ENCODE measurements around the gene SLC9C2. TPM values are rescaled to one million over a fixed set of nuclear protein-coding genes. Genes with fewer than 3 reads are reported as not detected.

Gene SLC9C2
- total RNA-seq, 2 experiments from 2014 or later = not detected

- POLR2A ChIA-PET = interaction anchor here (0.7 to 3.9 kb wide), 17 partner anchors 8 to 1522 kb away, joined by 3 to 36 read pairs (median 6); partner anchors contain the start of genes CACYBP, CENPL, DARS2 and GAS5
- Mint-ChIP-seq H3K9me3 (no peaks in the 10 kb centered on the region), H3K27ac (peak within 1 kb of the TSS; percentile 82), H3K36me3 (ENCODE audit: low read depth) (peaks cover 50% of the 10 kb centered on the region), H3K4me3 (peak within 1 kb of the TSS; percentile 93), H3K4me1 (ENCODE audit: low read depth) (peaks cover 67% of the 10 kb centered on the region), H3K27me3 (no peaks in the 10 kb centered on the region)
- Histone ChIP-seq H3K4me1 (ENCODE audit: insufficient read depth, low read length) (peaks cover 32% of the 10 kb centered on the region), H3K27ac (ENCODE audit: low read depth in 1 of 2, low read length in 2 of 2) (peak within 1 kb of the TSS; percentile 53 to 89), H3K36me3 (ENCODE audit: insufficient read depth, low read length) (peaks cover 14% of the 10 kb centered on the region), H3K9me3 (ENCODE audit: control insufficient read depth in 1 of 2, insufficient read depth in 1 of 2, low read length in 2 of 2) (no peaks in the 10 kb centered on the region), H3K27me3 (ENCODE audit: control insufficient read depth in 1 of 2, insufficient read depth in 2 of 2, low read length in 2 of 2) (no peaks in the 10 kb centered on the region), H3K4me3 (ENCODE audit: low read length) (peak within 1 kb of the TSS; percentile 84)
- intact Hi-C loops (cut with DNase I, micrococcal nuclease) = loop anchor here in 1 of 2 experiments (2.0 to 5.0 kb wide), 5 partner anchors 345 to 945 kb away; partner anchors contain the start of genes GAS5, SUCO and ZBTB37
- TF ChIP-seq, protein P1, sequence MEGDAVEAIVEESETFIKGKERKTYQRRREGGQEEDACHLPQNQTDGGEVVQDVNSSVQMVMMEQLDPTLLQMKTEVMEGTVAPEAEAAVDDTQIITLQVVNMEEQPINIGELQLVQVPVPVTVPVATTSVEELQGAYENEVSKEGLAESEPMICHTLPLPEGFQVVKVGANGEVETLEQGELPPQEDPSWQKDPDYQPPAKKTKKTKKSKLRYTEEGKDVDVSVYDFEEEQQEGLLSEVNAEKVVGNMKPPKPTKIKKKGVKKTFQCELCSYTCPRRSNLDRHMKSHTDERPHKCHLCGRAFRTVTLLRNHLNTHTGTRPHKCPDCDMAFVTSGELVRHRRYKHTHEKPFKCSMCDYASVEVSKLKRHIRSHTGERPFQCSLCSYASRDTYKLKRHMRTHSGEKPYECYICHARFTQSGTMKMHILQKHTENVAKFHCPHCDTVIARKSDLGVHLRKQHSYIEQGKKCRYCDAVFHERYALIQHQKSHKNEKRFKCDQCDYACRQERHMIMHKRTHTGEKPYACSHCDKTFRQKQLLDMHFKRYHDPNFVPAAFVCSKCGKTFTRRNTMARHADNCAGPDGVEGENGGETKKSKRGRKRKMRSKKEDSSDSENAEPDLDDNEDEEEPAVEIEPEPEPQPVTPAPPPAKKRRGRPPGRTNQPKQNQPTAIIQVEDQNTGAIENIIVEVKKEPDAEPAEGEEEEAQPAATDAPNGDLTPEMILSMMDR (IDR thresholded peaks at IDR 0.05) = no peak
- CTCF ChIA-PET = interaction anchor here (1.0 to 2.9 kb wide), 2 partner anchors 47 to 293 kb away, joined by 4 to 14 read pairs; no protein-coding TSS in a partner anchor
- DNase-seq (peak in 8 of 14 experiments; percentile 75 to 89 (median 81)), ATAC-seq (ENCODE audit: poor library complexity) (peak; percentile 24)
These were observed 125.4 kb downstream of the SLC9C2 start, which contains the start of gene PRDX6 for GRCh38 chr1:173477286-173478093. TSS of gene PRDX6 (plus strand) at chr1:173477335. CDS start at chr1:173477398, 63 bp downstream.

- ATAC-seq (ENCODE audit: poor library complexity) (peak; percentile 79), DNase-seq (peak; percentile 53 to 91 (median 75))
- H3K27me3 ChIP-seq (ENCODE audit: control insufficient read depth in 1 of 2, insufficient read depth in 2 of 2, low read length in 2 of 2) = no peaks in the 10 kb centered on the region
- intact Hi-C loops (cut with DNase I, micrococcal nuclease) = loop anchor here (1.0 to 5.0 kb wide), 5 partner anchors 45 to 944 kb away; partner anchors contain the start of genes GAS5 (in 1 of the 2), SUCO (in 1 of the 2) and ZBTB37 (in 1 of the 2)
- peak overlapping the region; percentile 82 for H3K27ac Mint-ChIP-seq
- H3K4me1 Mint-ChIP-seq (ENCODE audit: low read depth) = peaks cover 72% of the 10 kb centered on the region
- peaks cover 7% of the 10 kb centered on the region for H3K36me3 ChIP-seq (ENCODE audit: insufficient read depth, low read length)
- peaks cover 50% of the 10 kb centered on the region for H3K36me3 Mint-ChIP-seq (ENCODE audit: low read depth)
- H3K4me3 ChIP-seq (ENCODE audit: low read length) = peak overlapping the region; percentile 84
- H3K4me3 Mint-ChIP-seq = peak overlapping the region; percentile 93
- POLR2A ChIA-PET = interaction anchor here (0.6 to 3.9 kb wide), 19 partner anchors 9 to 1524 kb away, joined by 3 to 36 read pairs (median 6); partner anchors contain the start of genes CACYBP, CENPL, DARS2 and GAS5
- peaks cover 2% of the 10 kb centered on the region for H3K9me3 Mint-ChIP-seq
- CTCF ChIA-PET = interaction anchor here (0.9 to 2.9 kb wide), 3 partner anchors 46 to 293 kb away, joined by 4 to 14 read pairs (median 4); no protein-coding TSS in a partner anchor
- peak overlapping the region; percentile 48 to 89 for H3K27ac ChIP-seq (ENCODE audit: low read depth in 1 of 2, low read length in 2 of 2)
- TF ChIP-seq, protein P1 (IDR thresholded peaks at IDR 0.05) = no peak
- no peaks in the 10 kb centered on the region for H3K27me3 Mint-ChIP-seq
- H3K4me1 ChIP-seq (ENCODE audit: insufficient read depth, low read length) = peaks cover 32% of the 10 kb centered on the region
- H3K9me3 ChIP-seq (ENCODE audit: control insufficient read depth in 1 of 2, insufficient read depth in 1 of 2, low read length in 2 of 2) = no peaks in the 10 kb centered on the region
These were observed 126.1 kb downstream of the SLC9C2 start for GRCh38 chr1:173476665-173477285.

- Histone ChIP-seq H3K4me3 (ENCODE audit: low read length) (peak overlapping the region; percentile 84), H3K4me1 (ENCODE audit: insufficient read depth, low read length) (peaks cover 32% of the 10 kb centered on the region), H3K36me3 (ENCODE audit: insufficient read depth, low read length) (peaks cover 1% of the 10 kb centered on the region), H3K9me3 (ENCODE audit: control insufficient read depth in 1 of 2, insufficient read depth in 1 of 2, low read length in 2 of 2) (no peaks in the 10 kb centered on the region), H3K27me3 (ENCODE audit: control insufficient read depth in 1 of 2, insufficient read depth in 2 of 2, low read length in 2 of 2) (no peaks in the 10 kb centered on the region), H3K27ac (ENCODE audit: low read depth in 1 of 2, low read length in 2 of 2) (peak overlapping the region; percentile 48 to 89)
- Mint-ChIP-seq H3K4me3 (peak overlapping the region; percentile 93), H3K27ac (peak overlapping the region; percentile 82), H3K4me1 (ENCODE audit: low read depth) (peaks cover 69% of the 10 kb centered on the region), H3K9me3 (peaks cover 2% of the 10 kb centered on the region), H3K27me3 (no peaks in the 10 kb centered on the region), H3K36me3 (ENCODE audit: low read depth) (peaks cover 50% of the 10 kb centered on the region)
- ChIA-PET CTCF (interaction anchor here (0.9 to 2.9 kb wide), 3 partner anchors 46 to 294 kb away, joined by 4 to 14 read pairs (median 4); no protein-coding TSS in a partner anchor), POLR2A (interaction anchor here (0.5 to 3.9 kb wide), 18 partner anchors 9 to 1525 kb away, joined by 3 to 36 read pairs (median 6); partner anchors contain the start of genes CACYBP, CENPL, DARS2 and GAS5)
- intact Hi-C loops (cut with DNase I, micrococcal nuclease) = loop anchor here (1.0 to 5.0 kb wide), 5 partner anchors 45 to 944 kb away; partner anchors contain the start of genes GAS5 (in 1 of the 2), SUCO (in 1 of the 2) and ZBTB37 (in 1 of the 2)
- ATAC-seq (ENCODE audit: poor library complexity) (no peak), DNase-seq (no peak)
- TF ChIP-seq, protein P1 (IDR thresholded peaks at IDR 0.05) = no peak
These were observed 126.6 kb downstream of the SLC9C2 start for GRCh38 chr1:173476197-173476664.
